GM21529 (cell line): ENCODE data around the gene GALNT3.

Experiments used
- ATAC-seq: cut with Tn5 transposase; IDR thresholded peaks from one replicate; pipeline ENCODE4 v1.9.1; 2021; ENCODE audit not compliant: unreplicated experiment

GALNT3 gene

DNA sequence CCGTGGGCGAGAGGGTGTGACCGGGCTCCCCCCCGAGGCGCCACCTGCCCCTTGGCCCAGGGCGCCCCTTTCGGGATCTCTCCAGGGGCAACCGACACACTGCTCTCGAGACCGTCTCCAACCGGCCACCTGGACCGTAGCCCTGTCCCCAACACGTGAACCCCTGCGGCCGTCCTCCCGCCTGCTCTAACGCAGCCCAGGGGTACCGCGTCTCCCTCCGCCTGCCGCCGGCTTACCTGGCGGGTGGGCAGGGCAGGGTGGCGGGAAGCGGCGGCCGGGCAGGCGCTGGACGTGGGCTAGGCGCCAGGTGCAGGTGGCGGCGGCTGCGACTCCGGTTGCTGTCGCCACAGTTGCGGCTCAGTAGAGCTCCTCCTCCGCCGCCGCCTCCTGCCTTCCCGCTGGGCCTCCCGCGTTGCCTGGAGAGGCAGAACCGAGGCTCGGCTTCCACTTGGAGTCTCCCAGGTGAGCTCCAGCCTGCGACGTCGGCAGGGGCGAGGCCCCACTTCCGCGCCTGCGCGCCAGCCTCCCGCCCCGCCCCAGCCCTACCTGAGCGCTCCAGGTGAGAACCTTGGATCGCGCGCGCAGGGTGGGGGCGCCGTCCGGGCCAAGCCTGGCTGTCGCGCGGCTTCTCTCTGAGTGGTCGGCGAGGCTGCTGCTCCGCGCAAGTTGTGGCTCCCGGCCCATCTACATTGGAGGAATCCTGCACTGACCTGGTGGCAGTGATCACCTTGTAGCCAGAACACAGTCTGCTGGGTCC lies at the start of gene GALNT3:
Gene GALNT3 (minus strand): TSS at position 469 of the 757 bp plus-strand sequence. CDS start 23,547 bp downstream, outside the sequence.
- peak; percentile 29 for ATAC-seq

DNA sequence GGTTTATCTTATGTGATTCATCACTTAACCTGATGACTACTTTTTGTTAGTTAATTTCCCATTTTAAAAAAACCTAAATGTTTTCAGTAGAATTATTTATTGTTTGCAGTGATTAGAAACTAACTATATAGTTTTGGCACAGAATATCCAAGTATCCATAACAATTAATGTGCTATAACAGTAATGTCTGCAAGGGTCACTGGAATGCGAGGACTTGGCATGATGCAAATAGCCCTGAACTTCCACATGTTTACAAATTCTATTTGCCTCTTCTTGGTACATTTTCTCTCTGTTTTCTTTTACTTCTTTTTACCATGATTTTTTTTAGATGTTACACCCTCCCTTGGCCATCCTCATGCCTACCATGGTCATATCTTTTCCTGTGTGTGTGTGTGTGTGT lies 49.3 kb upstream of the GALNT3 start:
- no peak for ATAC-seq

DNA sequence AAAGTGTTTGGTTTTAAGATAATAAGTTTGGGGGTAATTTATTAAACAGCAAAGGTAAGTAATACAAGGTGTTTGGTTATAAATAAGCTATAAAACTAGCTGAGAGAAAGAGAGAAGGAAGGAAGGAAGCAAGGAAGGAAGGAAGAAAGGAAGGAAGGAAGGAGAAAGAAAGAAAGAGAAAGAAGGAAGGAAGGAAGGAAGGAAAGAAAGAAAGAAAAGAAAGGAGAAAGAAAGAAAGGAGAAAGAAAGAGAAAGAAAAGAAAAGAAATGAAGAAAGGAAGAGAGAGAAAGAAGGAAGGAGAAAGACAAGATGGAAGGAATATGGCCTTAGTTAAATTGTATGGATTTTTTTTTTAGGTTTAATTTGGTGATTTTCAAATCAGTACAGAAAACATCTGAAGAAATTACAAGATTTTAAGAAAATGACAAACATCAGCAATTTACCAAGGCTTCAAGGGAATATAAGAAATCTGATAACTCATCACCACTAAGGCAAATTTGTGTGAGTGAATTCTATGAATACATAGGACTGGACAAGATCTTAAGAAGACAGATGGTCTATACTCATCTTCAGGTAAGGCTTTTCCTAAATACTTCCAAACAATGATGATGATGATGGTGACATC lies 46.4 kb upstream of the GALNT3 start:
- no peak for ATAC-seq

DNA sequence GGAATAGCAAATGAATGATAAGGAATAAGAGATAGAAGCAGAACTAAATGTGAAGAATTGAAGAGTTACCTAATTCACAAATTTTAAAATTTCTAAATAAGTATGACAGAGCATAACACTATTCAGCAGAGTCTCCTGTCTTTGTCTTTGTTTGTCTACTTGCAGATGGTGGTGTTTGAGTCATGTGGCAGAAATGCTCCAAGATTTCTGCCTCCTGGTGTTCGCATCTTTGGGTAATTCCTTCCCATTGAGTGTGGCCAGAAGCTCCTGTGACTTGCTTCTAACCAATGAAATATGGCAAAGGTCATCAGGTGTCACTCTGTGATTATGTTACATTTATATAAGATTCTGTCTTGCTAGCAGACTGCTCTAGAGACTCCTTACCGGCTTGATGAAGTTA lies 45.6 kb upstream of the GALNT3 start:
- no peak for ATAC-seq

DNA sequence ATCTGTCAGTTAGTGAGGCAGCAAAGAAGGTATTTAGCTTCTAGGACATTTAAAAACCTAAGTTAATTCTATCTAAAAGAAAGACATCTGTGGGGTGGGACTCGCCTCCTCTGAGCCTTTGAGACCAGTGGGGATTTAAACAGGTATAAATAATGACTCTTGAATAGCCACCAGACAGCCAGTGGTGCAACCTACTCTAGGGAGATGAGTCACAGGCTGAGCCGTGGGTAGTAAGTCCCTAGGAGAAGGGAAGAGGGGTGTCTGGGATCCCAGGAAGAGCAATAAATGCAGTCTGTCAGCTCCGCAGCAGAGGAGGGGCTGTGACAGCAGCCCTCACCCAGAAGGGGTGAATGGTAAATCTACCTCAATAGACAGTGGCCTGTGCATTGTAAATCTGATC lies 43.1 kb upstream of the GALNT3 start:
- ATAC-seq: no peak

DNA sequence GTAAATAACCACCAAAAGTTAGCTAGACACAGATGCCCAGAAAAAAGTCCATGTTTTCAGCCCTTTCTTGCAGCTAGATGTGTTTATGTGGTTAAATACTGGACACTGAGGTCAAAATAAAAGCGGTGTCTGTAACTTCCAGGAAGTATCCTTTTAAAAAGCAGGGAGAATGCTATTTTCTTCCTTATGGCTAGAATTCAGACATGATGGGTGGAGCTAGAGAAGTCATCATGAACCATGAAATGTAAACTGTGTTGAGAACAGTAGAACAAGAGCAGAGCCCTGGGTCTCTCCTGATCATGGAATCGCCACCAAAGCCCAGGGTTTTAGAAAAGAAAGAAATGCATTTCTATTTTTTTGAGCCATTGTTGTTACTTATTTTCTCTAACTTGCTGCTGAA lies 41.3 kb upstream of the GALNT3 start:
- no peak for ATAC-seq

DNA sequence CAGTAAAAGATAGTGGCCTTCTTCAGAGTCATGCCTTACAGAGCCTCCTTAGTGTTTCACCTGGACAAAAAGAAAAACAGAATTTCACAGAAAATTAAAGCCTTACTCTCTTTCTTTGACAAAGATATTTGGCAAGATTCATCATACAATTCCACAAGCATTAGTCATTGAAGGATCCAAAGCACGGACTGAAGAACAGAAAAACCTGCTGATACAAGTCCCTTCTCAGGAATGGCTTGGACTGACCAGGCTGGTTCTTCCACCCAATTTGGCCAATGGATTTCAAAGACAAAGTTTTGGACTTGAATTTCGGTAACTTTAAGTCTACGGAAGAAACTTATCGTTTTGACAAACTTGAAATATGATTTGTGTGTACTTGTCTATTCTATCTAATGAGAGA lies 39.1 kb upstream of the GALNT3 start:
- no peak for ATAC-seq

DNA sequence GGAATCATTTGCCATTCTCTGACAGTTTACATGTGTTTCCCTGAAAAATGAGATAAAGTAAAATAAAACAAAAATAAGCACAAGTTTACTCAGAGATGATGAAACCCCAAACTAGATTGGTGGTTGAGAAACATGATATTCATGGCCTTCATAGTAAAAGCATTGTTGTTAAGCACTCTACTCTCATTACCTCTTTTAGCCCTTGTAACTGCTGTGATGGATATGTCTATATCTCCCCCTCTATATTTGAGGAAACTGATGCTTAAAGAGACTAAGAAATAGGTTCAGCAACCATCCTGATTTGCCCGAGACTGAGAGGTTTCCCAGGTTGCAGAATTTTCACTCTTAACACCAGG lies 33.9 kb upstream of the GALNT3 start:
- ATAC-seq: no peak

DNA sequence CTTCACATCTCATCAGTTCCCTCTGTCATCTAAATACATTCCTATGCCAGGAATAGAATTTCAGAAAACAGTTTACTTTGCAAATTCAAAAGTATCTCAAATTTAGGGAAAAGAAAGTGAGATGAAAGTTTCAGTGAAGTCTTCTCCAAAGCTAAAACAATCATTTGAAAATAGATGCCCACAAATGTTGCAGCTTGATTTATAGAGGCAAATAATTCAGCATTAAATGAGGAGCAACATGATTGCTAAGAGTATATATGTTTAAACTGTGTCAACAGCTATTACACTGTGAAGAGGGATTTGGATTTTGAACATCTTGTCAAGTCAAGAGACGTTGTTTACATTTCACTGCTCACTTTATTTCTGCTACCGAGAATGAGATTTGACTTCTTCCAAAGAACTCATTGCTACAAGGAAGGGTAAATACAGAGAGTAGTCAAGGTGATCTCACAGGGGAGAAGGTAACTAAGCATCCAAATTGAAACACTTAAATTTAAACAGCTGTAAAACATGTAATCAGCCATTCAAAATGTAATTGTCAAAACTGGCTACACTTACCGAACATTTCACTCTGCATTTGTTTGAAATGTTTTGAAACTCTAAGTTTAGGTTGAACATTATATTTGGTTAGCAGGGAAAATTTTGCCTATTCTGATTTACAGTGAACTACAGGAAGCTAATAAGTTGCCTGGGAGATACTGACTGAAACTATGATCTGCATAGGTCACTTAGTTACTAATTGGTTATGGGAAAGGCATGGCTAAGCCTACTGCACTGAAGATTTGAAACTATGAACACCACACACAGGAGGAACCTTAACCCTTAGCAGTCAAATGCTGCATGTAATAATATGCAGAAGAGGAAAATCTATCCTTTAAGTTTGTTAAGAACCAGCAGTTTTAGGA lies 33.2 kb upstream of the GALNT3 start:
- ATAC-seq: peak; percentile 79

DNA sequence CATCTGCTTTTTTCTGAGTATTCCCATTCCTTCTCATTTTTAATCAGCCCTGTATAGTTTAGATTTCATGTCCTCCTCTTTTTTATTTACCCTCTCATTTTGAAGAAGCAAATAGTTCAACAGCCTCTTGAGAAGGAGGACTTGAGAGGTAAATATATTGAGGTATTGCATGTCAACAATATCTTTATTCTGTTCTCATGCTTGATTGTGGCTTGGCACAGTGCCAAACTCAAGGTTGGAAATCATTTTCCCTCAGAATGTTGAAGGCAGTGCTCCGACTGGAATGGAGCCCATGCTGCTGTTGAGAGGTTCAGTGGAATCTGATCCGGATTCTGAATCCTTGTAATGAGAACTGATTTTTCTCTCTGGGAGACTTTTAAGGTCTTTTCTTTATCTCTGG lies 31.0 kb upstream of the GALNT3 start:
- no peak for ATAC-seq

DNA sequence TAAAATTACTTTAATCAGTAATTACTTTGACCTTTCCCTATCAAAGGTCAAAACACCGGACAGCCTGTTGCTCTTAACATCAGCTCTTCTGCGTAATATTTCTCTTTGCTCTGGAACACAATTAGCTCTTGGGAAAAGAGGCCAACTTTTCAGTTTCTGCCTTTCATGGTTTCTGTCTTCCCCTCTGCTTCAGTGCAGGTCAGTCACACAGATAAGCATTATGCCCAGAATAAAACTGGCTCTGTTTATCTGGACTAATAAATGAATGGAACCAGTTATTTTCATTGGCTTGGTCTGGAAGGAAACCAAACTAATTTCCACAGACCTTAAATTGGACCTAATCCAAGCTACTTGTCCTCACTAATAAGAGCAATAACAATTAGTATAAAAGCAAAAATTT lies 26.2 kb upstream of the GALNT3 start:
- ATAC-seq: no peak

DNA sequence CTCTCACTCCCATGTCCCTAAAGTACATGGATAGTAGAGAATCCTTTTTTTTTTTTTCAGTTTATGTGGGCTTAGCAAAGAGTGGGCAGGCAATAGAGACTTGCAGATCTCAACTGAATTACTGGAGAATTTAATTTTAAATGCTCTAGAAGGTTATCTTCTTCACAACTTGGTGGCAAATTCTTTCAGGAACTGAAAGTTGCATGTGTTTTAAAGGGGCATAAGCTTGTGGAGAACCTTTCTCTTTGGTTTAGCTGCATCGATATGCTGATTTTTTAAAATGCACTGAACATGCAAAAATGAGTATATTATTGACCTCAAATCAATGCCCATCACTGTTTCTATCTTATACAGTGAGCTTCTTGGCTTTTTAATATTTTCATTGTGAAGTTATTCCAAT lies 24.9 kb upstream of the GALNT3 start:
- no peak for ATAC-seq

DNA sequence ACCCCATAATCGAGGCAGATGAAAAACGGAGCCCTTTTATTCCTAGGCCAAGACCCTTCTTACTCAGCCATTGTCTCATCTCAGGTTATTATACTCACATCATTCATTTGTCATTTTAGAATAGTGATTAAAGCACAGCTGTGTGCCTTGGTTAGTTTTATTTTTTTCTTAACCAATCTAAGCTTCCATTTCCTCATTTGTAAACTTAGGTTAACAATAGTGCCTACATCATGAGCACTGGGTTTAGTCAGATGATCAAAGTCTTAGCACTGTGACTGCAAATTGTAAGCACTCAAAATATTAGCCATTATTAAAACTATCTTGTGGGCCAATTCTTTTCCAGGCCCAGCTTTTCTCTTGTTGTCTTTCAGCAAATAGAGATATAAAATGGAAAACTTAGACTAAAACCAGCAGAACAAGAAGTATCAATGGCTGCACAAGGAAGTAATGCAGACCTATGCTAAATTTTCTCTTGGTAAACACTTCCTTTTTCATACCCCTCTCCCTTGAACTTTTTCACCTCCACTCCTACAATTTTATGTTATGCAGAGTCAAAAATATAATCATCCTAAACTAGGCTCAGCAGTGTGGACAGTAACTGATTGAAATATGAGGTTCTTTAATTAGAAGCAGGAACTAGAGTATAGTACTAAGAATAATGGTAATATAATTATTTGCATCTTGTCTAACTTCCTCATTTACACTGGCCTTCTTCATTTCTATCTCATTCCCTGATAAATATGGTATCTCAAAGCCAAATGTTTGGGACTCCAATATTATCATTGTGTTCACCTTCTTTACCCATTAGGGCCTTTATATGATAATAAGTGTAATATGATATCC lies 21.5 kb upstream of the GALNT3 start:
- ATAC-seq: peak; percentile 84

DNA sequence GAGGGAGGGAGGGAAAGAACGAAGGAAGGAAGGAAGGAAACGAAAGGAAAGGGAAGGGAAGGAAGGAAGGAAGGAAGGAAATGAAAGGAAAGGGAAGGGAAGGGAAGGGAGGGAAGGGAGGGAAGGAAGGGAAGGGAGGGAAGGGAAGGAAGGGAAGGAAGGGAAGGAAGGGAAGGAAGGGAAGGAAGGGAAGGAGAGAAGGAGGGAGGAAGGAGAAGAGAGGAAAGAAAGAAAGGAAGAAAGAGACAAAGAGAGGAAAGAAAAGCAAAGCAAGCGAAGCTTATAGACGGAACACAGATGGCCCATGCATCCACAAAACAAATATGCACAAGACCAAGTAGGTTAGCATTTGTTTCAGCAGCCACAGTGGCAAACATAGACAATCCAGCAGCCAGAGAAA lies 20.4 kb upstream of the GALNT3 start:
- ATAC-seq: no peak

DNA sequence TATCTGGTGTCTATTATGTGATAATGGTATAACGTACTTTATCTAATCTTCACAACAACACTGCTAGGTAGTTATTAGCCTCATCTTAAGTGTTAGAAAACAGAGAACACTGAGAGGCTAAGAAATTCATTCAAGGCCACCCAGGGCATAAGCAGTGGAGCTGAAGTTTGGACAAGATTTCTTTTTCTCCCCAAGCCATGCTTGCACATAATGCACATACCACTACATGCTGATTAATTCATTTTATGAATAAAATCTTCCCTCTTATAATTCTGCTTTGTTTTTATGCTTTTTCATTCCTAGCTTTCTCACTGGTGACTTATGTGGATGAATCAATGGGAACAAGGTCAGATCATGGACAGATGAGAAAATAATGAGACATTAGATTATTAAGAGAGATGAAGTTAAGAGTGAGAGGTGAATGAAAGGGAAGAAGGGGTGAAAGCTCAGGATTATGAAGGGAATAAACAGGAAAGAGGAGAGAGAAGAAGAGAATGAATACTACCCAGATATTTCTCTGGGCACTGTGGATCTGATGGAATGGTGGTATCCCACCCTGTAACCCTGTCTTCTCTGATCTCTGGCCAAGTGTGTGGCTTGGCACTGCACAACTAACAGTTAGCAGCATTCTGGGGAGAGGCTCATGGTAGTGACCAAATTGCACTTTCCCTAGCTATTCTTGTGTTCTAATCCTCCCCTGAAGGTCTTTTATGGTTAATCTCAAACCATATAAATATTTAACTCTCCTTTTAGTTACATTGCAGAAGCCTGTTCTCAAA lies 17.7 kb upstream of the GALNT3 start:
- ATAC-seq: no peak

DNA sequence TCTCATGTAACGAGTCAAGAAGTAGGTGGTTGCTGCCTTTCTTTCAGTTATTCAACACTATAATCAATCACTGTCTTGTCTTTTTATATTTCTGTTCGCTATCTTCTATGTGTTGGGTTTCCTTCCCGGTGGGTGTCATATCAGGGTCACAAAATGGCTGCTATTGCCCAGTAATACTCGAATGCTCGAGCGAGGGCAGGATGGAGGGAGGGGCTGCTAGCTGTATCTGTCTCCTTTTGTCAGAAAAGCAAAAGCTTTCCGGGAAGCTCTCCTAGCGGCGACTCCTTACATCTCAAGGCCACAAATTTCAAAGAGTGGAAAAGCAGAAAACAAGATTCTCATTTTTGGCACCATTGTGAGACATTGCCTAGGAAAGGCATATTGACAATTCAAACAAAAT lies 16.4 kb upstream of the GALNT3 start:
- no peak for ATAC-seq

DNA sequence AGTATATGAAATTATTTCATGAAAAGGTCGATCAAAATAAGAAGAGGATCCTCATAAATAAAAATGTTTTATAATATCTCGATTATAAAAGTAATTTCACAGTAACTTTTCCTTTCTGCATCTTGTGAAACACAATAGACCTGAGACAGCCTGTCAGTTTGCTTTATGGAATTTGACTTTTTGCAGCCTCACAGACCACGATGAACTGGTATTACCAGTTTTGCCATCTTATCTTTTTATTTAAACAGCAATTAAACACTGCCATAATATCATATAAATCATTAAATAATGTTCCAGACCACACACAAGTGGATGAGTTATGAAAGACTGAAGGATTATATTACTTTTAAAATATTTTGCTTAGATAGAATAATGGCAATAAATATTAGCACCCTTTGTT lies 10.7 kb upstream of the GALNT3 start:
- no peak for ATAC-seq

DNA sequence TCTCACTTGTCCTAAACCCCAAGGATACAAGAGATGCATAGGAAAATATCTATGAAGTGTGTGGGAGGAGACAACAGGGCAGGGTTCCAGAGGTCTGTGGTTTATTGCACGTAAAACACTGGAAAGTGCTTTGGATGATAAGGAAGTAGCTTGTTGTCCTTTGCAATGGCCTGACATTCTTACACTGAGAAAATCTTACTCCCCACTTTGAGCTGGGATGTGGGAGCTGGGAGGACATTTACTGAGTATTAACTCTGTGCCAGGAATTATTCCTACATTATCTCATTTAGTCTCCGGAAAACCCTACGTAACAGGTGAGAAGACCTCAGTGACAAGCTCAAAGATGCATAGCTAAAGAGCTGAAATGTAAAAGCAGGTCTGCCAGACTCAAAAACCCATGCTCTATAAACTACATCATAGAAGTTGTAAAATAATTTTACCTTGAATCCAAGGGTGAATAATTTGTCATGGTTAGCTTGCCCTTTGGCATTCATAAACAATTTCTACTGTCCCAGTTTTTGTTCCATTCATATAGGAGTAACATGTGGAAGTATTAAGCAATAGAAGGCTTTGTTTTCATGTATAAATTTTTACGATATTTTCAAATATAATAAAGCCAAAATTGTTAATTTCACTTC lies 9.2 kb upstream of the GALNT3 start:
- no peak for ATAC-seq

DNA sequence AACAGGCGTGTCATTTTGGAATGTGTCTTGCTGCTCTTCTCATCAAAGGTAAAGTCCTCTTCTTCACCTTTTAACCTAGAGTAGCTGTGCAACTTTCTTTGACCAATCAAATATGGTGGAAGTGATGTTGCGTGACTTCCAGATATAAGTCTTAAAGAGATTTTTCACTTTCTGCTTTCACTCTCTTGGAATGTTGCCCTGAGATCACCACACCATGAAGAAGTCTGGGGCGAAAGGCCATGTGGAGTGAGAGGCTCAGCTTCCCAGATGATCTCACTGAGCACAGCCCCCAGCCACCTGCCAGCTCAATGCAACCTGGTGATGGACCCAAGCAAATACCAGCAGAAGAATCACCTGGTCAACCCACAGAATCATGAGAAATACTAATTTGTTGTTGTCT lies 7.1 kb upstream of the GALNT3 start:
- no peak for ATAC-seq
